Measurements from ENCODE around the gene OSBPL6. TPM values are rescaled to one million over a fixed set of nuclear protein-coding genes. Genes with fewer than 3 reads are reported as not detected.

Gene OSBPL6
- total RNA-seq, 2 donors from 2014 or later, result 0.95 to 4.6 TPM

DNA sequence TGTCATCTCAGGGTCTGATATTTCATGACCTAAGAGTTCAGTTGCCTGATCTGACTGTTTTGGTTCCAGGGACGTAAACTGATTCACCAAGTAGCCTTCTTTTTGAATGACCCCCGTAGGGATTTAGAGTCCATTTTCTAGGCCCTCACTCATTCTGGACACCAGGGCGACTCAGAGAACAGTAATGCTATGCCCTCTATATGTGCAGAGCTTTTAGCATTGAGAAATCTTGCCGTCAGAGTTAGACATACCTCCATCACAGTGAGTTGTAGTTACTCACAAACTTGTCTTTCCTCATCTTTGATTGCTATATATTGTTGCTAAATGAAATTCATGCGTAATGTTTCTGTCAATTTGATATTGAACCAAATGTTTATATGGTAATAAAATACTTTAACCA, 92.3 kb downstream of the OSBPL6 start:
- Histone ChIP-seq H3K27ac (no peak overlapping the region), H3K4me1 (ENCODE audit: control insufficient read depth in 1 of 2, low read depth in 2 of 2) (no peaks in the 10 kb centered on the region), H3K36me3 (no peaks in the 10 kb centered on the region), H3K9me3 (no peaks in the 10 kb centered on the region), H3K27me3 (replicated peaks; ENCODE audit: insufficient read depth) (no peaks in the 10 kb centered on the region), H3K4me3 (no peak overlapping the region)
- no peak for TF ChIP-seq CTCF (IDR thresholded peaks at IDR 0.05)
- DNase-seq (ENCODE audit: low spot score), result no peak
- no peak for ATAC-seq (ENCODE audit: insufficient number of reproducible peaks, low FRiP score, low read depth)

- Histone ChIP-seq H3K9me3 (no peaks in the 10 kb centered on the region), H3K4me3 (no peak overlapping the region), H3K27ac (no peak overlapping the region), H3K4me1 (ENCODE audit: control insufficient read depth in 1 of 2, low read depth in 2 of 2) (no peaks in the 10 kb centered on the region), H3K27me3 (replicated peaks; ENCODE audit: insufficient read depth) (no peaks in the 10 kb centered on the region), H3K36me3 (no peaks in the 10 kb centered on the region)
- DNase-seq (ENCODE audit: low spot score) (no peak), ATAC-seq (ENCODE audit: insufficient number of reproducible peaks, low FRiP score, low read depth) (no peak)
- TF ChIP-seq CTCF (IDR thresholded peaks at IDR 0.05), result no peak
Observed at GRCh38 chr2:178287652-178288344, 93.5 kb downstream of the OSBPL6 start.

GRCh38 chr2:178291703-178292102, 97.4 kb downstream of the OSBPL6 start:
- Histone ChIP-seq H3K36me3 (no peaks in the 10 kb centered on the region), H3K27me3 (replicated peaks; ENCODE audit: insufficient read depth) (no peaks in the 10 kb centered on the region), H3K27ac (no peak overlapping the region), H3K4me1 (ENCODE audit: control insufficient read depth in 1 of 2, low read depth in 2 of 2) (no peaks in the 10 kb centered on the region), H3K9me3 (no peaks in the 10 kb centered on the region), H3K4me3 (no peak overlapping the region)
- no peak for TF ChIP-seq CTCF (IDR thresholded peaks at IDR 0.05)
- ATAC-seq (ENCODE audit: insufficient number of reproducible peaks, low FRiP score, low read depth), result no peak
- DNase-seq (ENCODE audit: low spot score), result no peak

DNA sequence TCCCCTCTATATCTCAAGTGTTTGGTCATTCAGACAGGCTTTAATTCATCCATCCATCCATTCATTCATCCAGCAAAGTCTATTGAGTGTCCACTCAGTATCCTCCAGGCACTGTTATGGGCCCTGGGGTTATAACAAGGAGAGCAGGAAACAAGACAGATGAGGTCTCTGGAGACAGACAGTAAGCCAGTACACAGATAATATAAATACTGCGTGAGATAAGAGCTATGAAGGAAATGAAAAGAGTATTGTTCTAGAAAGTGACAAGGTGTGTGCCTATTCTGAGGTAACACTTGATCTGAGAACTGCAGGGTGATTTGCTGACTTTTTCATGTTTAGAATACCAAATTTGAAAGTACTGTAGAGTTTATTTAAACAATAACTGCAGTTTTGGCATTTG, 98.3 kb downstream of the OSBPL6 start:
- ATAC-seq (ENCODE audit: insufficient number of reproducible peaks, low FRiP score, low read depth) (no peak), DNase-seq (ENCODE audit: low spot score) (no peak)
- Histone ChIP-seq H3K27me3 (replicated peaks; ENCODE audit: insufficient read depth) (no peaks in the 10 kb centered on the region), H3K9me3 (no peaks in the 10 kb centered on the region), H3K36me3 (no peaks in the 10 kb centered on the region), H3K4me1 (ENCODE audit: control insufficient read depth in 1 of 2, low read depth in 2 of 2) (no peaks in the 10 kb centered on the region), H3K4me3 (no peak overlapping the region), H3K27ac (no peak overlapping the region)
- TF ChIP-seq CTCF (IDR thresholded peaks at IDR 0.05), result no peak

- Histone ChIP-seq H3K4me3 (no peak overlapping the region), H3K9me3 (no peaks in the 10 kb centered on the region), H3K27me3 (replicated peaks; ENCODE audit: insufficient read depth) (no peaks in the 10 kb centered on the region), H3K36me3 (no peaks in the 10 kb centered on the region), H3K27ac (no peak overlapping the region), H3K4me1 (ENCODE audit: control insufficient read depth in 1 of 2, low read depth in 2 of 2) (peaks cover 12 to 15% of the 10 kb centered on the region in 2 donors)
- DNase-seq (ENCODE audit: low spot score) (no peak), ATAC-seq (ENCODE audit: insufficient number of reproducible peaks, low FRiP score, low read depth) (no peak)
- TF ChIP-seq CTCF (IDR thresholded peaks at IDR 0.05), result no peak
Observed at GRCh38 chr2:178295115-178295514, 100.8 kb downstream of the OSBPL6 start.

Data from thoracic aorta (tissue), 2 donors.